GM12874 (cell line): Measurements from ENCODE around the gene GPX4.

Experiments used
- CTCF ChIP-seq: IDR thresholded peaks from 2 replicates; pipeline ENCODE4 v1.5.1; 2011; ENCODE audit warnings: low read depth, mild to moderate bottlenecking, control low read depth, low read length, moderate library complexity; ENCODE audit not compliant: insufficient read depth

The GPX4 gene

GRCh38 chr19:1149259-1150045 is 45.7 kb downstream of the GPX4 start:
- TF ChIP-seq CTCF, result no peak

- no peak for TF ChIP-seq CTCF
Measured at GRCh38 chr19:1150333-1151036, 46.7 kb downstream of the GPX4 start.

- no peak for TF ChIP-seq CTCF
Measured at GRCh38 chr19:1151037-1151724, 47.4 kb downstream of the GPX4 start.

GRCh38 chr19:1151917-1152587 is 48.3 kb downstream of the GPX4 start:
- TF ChIP-seq CTCF, result no peak

- no peak for TF ChIP-seq CTCF
Measured at GRCh38 chr19:1153891-1154730, 50.3 kb downstream of the GPX4 start.

- TF ChIP-seq CTCF, result no peak
Measured at GRCh38 chr19:1154731-1155351, 51.0 kb downstream of the GPX4 start.
